Activated CD4-positive, alpha-beta T cell treated with anti-CD3 and anti-CD28 coated beads for 24 hours (primary cell): ENCODE measurements around the gene MEGF9.
"Not testable (repeated sequence)": the region's sequence is repeated elsewhere in the genome, so short reads cannot be mapped to it uniquely, and the experiment has no call there.

ENCODE experiments used
- DNase-seq, 2 donors: peaks; one replicate each; pipeline ENCODE4 v3.0.0-alpha.2; 2020; ENCODE audit warnings: low read depth in 2 of 2

The MEGF9 gene

GRCh38 chr9:120655005-120655622, 59.2 kb downstream of the MEGF9 start:
- DNase-seq: no peak

DNA sequence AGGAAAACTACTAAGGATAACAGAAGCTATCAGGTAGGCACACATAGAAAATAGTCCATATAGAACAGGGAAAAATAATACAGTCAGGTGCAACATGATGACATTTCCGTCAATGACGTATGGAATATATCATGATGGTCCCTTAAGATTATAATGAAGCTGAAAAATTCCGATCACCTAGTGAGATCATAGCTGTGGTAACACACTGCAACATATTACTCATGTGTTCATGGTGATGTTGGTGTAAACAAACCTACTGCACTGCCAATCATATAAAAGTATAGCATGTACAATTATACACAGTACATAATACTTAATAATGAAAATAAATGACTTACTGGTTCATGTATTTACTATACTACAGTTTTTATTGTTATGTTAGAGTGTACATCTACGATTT, 60.0 kb downstream of the MEGF9 start:
- DNase-seq: no peak

GRCh38 chr9:120653762-120654161, 60.5 kb downstream of the MEGF9 start:
- DNase-seq: no peak

GRCh38 chr9:120652934-120653333, 61.3 kb downstream of the MEGF9 start:
- no peak for DNase-seq

GRCh38 chr9:120650352-120650751, 63.9 kb downstream of the MEGF9 start:
- no peak for DNase-seq

- DNase-seq: no peak
These were observed 65.6 kb downstream of the MEGF9 start for GRCh38 chr9:120648581-120649197.

- DNase-seq: no peak
These were observed 67.3 kb downstream of the MEGF9 start for GRCh38 chr9:120646948-120647347.

- DNase-seq: no peak
These were observed 68.5 kb downstream of the MEGF9 start for GRCh38 chr9:120645760-120646159.

DNA sequence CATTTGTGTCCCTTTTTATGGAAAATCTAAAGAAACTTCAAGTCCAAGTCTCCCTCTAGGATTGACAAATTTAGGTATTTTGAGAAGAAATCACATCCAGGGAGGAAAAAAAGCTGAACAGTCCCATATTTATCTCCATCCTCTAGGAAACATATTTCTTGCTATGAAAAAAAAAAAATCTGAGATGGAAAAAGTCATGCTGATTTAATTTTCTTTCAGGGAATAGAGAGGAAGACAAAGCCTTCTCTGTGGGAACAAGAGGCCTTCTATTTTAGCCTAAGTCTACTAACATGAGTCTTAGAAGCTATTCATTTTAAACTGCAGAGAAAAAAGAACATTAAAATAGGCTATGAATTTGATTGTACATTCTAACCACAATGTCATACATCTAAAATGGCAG, 71.2 kb downstream of the MEGF9 start:
- no peak for DNase-seq

DNA sequence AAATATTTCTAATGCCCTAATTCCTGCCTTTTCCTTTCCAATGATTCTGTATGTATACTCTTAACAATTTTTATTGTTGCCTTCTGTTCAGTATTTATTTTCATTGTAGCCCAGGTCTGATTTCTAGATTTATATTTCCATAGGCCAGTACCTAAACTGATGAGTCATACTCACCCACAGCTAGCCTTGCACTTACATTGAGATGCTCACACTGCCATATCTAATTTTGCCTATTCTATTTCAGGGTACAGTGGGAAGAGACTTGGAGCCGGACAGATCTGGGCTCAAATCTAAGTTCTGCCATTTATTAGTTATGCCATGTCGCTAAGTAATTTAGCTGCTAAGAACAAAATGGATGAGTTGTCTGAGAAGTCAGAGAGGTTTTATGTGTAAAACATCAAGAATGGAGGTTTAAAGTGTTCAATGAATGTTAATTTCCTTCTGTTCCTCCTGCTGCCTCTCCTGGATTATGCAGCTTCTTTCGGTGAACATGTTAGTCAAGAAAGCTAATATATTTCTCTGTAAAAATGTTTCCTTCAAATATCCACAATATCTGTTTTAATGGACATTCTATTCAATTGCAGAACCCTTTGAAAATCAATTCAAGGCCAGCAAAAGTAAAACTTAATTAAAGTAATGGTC, 72.0 kb downstream of the MEGF9 start:
- no peak for DNase-seq

DNA sequence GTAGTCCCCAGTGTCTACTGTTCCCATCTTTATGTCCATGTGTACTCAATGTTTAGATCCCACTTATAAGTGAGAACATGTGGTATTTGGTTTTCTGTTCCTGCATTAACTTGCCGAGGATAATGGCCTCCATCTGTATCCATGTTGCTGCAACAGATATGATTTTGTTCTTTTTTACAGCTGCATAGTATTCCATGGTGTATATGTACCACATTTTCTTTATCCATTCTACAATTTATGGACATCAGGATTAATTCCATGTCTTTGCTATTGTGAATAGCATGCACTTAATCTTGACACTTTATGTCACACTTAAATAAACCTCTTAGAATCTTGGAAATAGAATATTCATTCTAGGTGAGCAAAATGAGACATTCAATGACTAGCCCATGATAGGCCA, 73.4 kb downstream of the MEGF9 start:
- not testable (repeated sequence) for DNase-seq

GRCh38 chr9:120640380-120640779, 73.9 kb downstream of the MEGF9 start:
- DNase-seq: no peak

DNA sequence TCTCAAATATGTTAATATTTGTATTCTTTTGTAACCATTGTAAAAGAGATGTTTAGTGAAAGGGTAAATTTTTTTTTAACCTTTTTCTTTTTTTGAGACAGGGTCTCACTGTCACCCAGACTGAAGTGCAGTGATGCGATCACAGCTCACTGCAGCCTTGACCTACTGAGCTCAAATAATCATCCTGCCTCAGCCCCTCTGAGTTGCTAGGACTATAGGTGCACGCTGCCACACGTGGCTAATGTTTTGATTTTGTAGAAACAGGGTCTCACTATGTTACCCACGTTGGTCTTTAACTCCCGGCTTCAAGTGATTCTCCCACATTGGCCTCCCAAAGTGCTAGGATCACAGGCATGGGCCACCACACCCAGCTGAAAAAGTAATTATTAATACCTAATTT, 76.4 kb downstream of the MEGF9 start:
- DNase-seq: no peak

- DNase-seq: no peak
These were observed 77.9 kb downstream of the MEGF9 start for GRCh38 chr9:120636194-120636957.

DNA sequence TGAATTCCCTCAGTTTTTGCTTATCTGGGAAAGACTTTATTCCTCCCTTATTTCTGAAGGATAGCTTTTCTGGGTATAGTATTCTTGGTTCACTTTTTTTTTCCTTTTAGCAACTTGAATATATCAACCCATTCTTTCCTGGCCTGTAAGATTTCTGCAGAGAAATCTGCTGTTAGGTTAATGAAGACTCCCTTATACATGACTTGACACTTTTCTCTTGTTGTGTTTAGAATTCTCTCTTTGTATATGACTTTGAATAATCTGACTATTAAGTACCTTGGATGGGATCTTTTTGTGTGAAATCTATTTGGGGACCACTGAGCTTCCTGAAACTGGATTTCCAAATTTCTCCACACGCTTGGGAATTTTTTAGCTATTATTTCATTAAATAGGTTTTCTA, 79.3 kb downstream of the MEGF9 start:
- no peak for DNase-seq

DNA sequence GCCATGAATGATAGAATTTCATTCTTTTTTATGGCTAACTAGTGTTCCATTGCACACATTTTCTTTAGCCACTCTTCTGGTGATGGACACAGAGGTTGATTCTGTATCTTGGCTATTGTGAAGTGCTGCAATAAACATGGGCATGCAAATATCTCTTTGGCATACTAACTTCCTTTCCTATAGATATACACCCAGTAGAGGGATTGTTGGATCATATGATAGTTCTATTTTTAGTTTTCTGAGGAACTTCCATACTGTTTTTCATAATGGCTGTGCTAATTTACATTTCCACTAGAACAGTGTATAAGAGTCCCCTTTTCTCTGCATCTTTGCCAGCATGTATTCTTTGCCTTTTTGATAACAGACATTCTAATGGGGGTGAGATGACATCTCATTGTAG, 83.9 kb downstream of the MEGF9 start:
- DNase-seq: no peak

GRCh38 chr9:120628925-120629497, 85.3 kb downstream of the MEGF9 start:
- not testable (repeated sequence) for DNase-seq

- DNase-seq: no peak
These were observed 85.9 kb downstream of the MEGF9 start for GRCh38 chr9:120628207-120628924.

DNA sequence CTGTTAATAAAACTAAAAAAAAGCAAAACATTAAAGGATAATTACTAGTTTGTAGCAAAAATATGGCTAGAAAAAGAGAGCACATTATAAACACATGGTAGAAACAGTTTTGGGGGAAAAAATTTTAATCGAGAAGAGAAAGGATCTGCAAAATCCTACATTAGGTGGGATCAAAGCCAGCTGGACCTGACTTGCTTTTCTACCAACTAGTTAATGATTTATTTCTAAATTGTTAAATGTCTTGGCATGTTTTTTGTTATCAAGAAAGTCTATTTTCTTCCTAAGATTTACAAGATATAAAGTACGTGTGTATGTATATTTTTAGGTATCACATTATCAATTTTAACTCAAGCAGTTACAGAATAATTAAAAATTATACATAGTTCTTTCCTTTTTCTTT, 87.2 kb downstream of the MEGF9 start:
- DNase-seq: no peak

- no peak for DNase-seq
These were observed 87.8 kb downstream of the MEGF9 start for GRCh38 chr9:120626512-120626911.

- no peak for DNase-seq
These were observed 89.0 kb downstream of the MEGF9 start for GRCh38 chr9:120625222-120625621.

DNA sequence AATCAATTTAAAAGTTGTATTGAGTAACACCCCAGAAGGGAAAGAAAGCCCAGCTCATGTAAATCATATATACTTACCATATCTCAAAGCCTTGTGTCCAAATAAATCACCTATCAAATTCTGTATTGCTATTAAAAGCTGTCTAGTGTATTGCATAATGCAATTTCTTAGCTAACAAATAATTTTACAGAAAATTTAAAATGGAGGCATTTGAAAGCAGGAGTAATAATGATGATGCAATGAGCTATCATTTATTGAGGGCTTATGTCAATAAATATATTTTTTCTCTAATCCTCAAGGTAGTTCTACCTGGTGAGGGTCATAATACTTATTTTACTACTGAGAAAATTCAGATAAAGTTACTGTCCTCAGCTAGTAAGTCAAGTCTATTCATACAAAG, 91.5 kb downstream of the MEGF9 start:
- DNase-seq: no peak
